ENCODE measurements around the gene OSBPL6.

OSBPL6 gene

DNA sequence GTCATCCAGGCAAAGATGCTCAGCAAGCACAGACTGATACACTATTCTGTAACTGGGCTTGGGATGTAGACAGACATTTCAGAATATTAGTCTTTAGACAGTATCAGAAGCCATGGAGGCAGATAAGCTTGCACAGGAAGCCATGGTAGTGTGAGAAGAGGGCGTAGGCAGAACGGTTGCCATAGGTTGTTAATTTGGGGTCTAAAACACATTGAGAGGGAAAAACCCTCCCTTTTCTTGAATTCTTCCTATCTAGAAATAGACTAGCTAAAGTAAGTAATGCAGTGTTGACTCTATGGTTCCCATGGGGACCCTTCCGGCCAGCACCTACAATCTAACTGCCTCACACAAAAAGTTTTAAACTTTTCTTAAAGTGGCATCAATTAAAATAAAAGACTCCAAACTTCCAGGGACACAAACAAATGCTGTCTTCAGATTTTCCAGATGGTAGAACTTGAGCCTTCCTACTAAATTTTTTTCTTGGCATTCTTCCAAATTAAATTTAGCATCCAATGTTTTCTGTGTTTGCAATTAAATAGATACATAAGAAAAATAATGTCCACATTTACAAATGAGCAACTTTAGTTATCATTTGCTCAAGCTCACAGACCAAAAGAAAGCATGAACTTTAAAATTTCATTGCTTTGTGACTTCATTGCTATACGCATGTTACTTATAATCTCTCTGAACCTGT, 254.8 kb downstream of the OSBPL6 start:
- in situ Hi-C loops (cut with HindIII; ENCODE audit: low sequenced_read_pairs) = no loop called here
- TF ChIP-seq, protein P1, sequence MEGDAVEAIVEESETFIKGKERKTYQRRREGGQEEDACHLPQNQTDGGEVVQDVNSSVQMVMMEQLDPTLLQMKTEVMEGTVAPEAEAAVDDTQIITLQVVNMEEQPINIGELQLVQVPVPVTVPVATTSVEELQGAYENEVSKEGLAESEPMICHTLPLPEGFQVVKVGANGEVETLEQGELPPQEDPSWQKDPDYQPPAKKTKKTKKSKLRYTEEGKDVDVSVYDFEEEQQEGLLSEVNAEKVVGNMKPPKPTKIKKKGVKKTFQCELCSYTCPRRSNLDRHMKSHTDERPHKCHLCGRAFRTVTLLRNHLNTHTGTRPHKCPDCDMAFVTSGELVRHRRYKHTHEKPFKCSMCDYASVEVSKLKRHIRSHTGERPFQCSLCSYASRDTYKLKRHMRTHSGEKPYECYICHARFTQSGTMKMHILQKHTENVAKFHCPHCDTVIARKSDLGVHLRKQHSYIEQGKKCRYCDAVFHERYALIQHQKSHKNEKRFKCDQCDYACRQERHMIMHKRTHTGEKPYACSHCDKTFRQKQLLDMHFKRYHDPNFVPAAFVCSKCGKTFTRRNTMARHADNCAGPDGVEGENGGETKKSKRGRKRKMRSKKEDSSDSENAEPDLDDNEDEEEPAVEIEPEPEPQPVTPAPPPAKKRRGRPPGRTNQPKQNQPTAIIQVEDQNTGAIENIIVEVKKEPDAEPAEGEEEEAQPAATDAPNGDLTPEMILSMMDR (IDR thresholded peaks at IDR 0.05; ENCODE audit: low read depth, low read length) = no peak
- H3K4me3 ChIP-seq (ENCODE audit: low read depth, low read length) = no peak overlapping the region
- peak; percentile 13 for DNase-seq (ENCODE audit: low read depth, low spot score)

DNA sequence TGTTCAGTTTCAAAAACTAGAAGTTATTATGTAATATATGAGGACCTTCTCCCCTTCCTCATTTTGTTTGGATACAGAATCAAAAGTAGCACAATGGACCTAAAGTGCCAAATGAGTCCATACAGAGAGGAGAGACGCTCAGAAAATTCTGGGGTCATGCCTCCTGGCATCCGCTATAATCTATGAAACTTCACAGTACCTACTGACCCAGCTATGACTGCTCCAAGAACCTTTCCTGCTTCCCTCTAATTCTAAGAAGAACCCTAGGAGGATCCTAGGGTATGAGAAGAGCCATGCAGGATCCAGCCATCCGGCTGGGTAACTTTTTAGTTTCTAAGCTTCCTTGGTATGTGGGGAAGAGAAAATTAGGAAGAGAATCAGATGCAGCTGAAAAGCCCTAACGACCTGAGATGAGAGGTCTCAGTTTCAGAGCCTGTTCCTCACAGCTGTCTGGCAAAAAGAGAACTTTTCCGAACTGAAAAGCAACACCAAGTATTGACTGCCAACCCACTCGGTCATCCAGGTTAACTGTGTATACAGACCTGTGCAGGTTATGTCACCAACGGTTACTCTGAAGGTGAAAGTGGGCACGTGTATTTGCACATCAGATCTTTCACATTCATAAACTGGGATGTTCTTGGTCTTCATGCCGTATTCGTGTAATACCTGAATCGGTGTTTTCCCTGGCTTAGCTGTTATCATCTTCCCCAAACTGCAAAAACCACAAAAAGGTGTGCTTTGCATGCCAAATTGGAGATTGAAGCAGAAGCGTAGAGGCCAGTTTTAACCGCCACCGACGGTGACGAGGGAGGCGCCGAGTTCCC, 255.6 kb downstream of the OSBPL6 start:
- peak overlapping the region; percentile 55 for H3K4me3 ChIP-seq (ENCODE audit: low read depth, low read length)
- TF ChIP-seq, protein P1 (IDR thresholded peaks at IDR 0.05; ENCODE audit: low read depth, low read length) = no peak
- in situ Hi-C loops (cut with HindIII; ENCODE audit: low sequenced_read_pairs) = no loop called here
- DNase-seq (ENCODE audit: low read depth, low spot score) = peak; percentile 15

DNA sequence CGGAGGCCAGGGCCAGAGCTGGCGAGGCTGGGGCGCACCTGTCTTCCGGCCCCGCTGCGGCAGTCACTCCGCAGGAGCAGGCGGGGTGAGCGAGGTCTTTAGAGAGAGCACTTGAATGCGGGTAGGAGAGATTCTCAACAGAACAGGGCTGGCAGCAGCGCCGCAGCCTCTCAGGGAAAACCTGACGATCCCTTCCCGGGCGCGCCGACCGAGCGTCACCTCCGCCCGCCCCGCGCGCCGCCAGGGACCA, 256.1 kb downstream of the OSBPL6 start:
- no peak for DNase-seq (ENCODE audit: low read depth, low spot score)
- in situ Hi-C loops (cut with HindIII; ENCODE audit: low sequenced_read_pairs) = no loop called here
- TF ChIP-seq, protein P1 (IDR thresholded peaks at IDR 0.05; ENCODE audit: low read depth, low read length) = no peak

DNA sequence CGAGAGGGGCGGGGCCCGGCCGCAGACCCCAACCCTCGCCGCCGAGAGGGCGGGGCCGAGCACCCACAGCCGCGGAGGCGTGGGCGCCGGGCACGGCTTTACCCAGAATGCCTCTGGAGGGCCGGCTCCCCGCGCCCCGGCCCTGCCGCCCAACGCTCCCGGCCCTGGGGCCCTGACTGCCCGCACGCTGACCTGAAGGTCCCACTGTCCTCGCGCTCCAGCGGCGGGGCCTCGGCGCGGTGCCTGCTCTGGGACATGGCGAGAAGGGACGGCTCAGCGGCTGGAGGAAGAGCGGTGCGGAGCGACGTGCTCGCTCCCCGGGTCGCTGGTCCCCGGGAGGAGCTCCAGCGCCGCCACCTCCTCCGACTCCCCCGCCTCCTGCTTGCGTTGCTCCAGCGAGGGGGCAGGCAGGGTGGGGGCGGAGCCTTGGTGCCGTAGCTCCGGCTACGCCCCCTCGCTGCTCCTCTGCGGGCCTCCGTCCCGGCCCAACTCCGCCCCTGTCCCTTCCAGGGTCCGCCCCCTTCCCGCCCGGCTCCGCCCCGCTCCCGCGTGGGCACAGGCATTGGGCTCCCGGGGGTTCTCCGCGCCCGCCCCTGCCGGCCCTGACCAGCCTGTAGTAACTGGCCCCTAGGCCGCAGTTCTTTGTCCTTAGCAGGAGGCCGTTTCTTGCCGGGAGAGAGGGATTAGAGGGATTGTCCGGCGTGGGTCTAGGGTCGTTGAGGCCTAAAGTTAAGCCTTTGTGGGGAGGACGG, 256.6 kb downstream of the OSBPL6 start, which contains the start of the genes PJVK and PRKRA:
TSS of gene PJVK (plus strand) at position 605 of the 752 bp plus-strand sequence. CDS start 2,032 bp downstream, outside the sequence.
TSS of gene PRKRA (minus strand) at position 402 of the 752 bp plus-strand sequence. CDS start at position 257, 145 bp downstream.
- DNase-seq (ENCODE audit: low read depth, low spot score) = peak; percentile 98
- peak within 1 kb of the TSS; percentile 55 for H3K4me3 ChIP-seq (ENCODE audit: low read depth, low read length)
- in situ Hi-C loops (cut with HindIII; ENCODE audit: low sequenced_read_pairs) = no loop called here
- TF ChIP-seq, protein P1 (IDR thresholded peaks at IDR 0.05; ENCODE audit: low read depth, low read length) = no peak

More for the DNA sequence above, 256.1 kb downstream of the OSBPL6 start:
- H3K4me3 ChIP-seq (ENCODE audit: low read depth, low read length) = peak overlapping the region; percentile 55

DNA sequence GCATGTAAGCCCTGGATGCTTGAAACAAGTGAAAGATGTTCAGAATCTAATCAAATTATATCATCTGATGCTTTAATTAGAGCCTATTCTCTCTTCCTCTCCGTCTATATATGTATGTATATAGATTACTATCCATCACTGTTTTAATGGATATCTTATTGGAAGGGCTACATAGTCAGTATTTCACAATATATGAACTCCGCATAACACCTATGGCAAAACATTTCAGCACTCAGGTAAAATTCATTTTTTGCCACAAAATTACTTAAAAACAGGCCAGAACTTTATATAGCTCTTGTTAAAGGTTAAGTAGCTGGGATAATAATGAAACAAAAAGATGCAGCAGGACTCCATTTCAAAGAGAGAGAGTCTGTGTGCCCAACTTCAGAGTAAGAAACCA, 258.0 kb downstream of the OSBPL6 start:
- H3K4me3 ChIP-seq (ENCODE audit: low read depth, low read length) = no peak overlapping the region
- TF ChIP-seq, protein P1 (IDR thresholded peaks at IDR 0.05; ENCODE audit: low read depth, low read length) = no peak
- in situ Hi-C loops (cut with HindIII; ENCODE audit: low sequenced_read_pairs) = no loop called here
- DNase-seq (ENCODE audit: low read depth, low spot score) = no peak
